LHCN-M2 (cell line): ENCODE results near the gene APCDD1. TPM values are rescaled to one million over a fixed set of nuclear protein-coding genes. Genes with fewer than 3 reads are reported as not detected.

Experiments
- DNase-seq: peaks from one replicate; pipeline ENCODE4 v3.0.0-alpha.2; 2012; ENCODE audit warnings: low read depth
- total RNA-seq: library from RNA; depleted of rRNA; stranded (reverse); fragments of >200 nt; gene quantifications from 2 replicates; pipeline ENCODE4 v1.2.3, GENCODE V29; 2014

APCDD1 gene
- total RNA-seq, 1 experiment from 2014 or later, result 8.2 TPM

DNA sequence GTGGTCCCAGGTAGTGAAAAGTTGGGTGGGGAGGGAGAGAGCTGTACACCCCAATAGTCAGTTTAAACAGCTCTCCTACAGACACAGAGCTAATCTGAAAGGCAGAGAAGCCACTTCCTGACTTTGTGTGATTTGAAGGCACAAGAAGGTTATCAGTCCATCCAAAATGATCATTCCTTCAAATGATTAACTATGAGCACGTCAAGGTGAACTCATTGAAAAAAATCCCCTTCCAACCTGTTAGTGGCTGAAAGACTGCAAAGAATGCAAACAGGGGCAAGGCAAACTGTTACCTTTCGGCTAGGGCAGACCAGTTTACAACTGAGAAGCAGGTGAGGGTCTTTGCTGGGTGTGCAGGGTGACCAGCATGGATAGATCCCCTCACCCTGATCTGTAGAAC lies 22.8 kb upstream of the APCDD1 start:
- DNase-seq, result no peak

DNA sequence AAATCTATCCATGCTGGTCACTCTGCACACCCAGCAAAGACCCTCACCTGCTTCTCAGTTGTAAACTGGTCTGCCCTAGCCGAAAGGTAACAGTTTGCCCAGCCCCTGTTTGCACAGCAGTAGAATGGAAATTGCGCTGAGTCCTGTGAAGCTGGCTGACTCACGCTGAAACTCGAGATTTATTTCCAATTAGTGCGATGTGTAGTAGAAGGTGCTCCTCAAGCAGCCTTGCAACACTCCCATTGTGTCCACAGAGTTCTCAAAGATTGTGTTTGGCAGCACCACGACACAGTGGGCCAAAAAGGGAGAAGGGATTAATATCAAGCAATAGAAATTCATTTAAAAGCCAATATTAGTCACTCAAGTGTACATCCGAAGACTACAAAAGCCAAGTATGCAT lies 21.7 kb upstream of the APCDD1 start:
- DNase-seq, result no peak

DNA sequence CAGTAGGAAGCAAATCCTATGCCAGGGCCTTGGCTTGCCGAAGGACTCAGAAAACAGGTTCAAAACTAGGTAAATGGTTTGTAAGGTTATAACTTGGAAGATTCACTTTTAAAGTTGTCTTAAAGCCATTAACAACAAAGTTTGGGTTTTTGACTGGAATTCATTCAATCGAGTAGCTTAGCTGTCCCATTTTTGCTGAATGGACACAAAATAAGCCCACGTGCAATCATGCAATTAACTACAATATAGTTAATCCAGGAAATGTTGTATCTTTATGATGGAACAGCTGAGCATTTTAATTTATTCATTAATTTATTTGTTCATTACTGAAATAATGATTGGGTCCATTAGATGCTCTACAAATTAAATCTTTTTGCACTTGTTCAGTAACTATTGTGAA lies 18.3 kb upstream of the APCDD1 start:
- no peak for DNase-seq

DNA sequence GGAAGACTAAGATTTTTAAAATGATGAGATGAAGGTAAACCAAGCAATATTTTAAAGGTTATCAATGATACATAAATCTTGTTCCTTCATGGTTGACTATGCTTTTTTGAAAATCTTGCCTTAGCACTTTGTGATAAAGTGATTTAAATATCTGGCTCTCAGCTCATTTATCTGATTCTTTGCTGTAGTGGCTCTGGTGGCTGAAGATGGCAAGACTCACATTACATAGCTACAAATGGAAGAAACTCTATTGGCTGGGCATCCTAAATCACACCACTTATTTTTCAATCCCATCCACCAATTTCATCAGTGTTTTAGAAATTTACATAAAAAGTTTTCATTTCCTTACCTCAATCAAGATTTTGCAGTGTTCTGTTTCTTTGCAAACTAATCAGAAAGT lies 16.6 kb upstream of the APCDD1 start:
- no peak for DNase-seq

DNA sequence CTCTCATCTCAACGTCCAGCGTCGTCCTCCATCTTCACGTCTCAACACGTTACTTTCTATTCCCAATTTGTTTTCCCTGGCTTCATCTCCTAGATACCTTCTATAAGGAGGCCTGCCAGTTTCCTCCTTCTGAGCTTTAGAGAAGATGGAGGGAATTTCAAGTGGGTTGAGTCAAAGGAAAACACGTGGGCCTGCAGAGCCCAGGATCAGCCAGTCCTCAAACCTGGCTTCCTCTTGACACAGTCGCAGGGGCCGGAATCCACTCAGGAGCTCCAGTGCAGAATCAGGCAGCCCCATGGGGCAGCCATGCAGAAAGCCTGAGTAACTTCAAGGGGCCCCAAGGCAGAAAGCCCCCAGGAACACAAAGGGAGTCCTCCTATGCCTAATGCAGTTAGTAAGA lies 14.5 kb upstream of the APCDD1 start:
- no peak for DNase-seq

DNA sequence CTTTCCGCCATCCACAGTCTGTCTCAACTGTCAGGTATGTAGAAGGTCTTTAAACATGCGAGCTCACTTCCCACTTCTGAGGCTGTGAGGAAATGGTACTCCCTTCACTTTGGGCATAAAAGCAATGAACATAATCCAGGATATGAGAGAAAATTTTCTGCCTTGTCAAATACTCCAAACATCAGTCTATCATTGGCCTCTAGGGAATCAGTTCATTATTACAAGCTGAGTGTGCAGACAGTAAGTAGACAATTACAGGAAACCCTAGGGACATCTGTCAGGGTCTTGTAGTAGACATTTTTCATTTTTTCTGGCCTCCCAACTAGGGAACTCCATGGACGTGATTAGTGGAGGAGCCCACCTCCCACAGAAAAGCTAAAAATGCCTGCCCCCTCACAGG lies 13.6 kb upstream of the APCDD1 start:
- no peak for DNase-seq

DNA sequence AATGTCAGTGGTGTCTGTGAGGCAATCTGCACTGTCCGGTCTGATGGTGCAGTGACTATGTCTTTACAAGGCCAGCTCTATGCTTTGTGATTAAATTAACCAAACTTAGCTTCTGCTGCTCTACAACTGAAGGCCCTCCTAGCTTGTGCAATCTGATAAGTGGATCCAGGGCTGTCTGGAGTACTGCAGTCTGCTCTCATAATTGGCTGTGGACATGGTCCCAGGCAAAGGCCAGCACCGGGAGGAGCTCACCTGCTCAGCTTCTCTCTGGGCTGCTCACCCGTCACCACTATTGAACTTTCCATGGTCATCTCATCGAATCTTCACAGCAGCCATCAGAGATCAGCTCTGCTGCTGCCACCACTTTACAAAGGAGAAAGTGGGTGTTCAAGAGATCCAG lies 13.0 kb upstream of the APCDD1 start:
- DNase-seq, result no peak

DNA sequence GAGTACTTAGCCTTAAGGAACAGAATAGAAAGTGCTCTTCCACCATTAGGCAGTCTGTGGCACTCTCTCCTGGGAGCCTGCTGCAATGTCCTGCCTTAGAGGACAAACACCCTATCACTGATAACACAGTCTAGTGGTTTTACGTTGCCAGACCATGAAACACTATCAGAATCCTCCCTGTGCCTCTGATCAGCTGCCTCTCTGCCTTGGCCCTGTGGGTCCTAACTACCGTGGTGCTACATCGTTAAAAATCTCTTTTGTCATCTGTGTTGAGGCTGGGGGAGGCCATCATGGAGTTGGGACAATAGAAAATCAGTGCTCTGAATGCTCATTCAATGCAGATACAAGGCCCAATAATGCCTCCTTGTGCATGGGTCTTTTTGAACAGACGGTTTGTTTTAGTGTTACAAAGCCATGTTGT lies 11.9 kb upstream of the APCDD1 start:
- no peak for DNase-seq

DNA sequence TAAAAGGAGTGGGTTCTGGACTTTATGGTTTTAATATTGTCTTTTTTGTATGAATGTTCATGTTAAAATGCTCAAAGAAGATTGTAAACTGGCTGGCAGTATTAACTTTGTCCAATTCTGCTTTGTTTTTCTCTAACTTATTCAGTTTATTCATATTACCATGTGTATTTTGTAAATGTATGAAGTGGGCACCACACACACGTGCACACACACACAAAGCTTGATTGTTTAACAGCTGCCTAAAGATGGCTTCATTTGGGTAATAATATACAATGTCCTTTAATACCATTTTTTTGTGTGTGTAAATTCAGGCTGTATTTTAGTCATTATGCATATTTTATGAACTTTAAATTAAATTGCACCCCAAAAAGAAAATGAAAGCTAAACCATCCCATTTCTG lies 11.4 kb upstream of the APCDD1 start:
- DNase-seq, result no peak

DNA sequence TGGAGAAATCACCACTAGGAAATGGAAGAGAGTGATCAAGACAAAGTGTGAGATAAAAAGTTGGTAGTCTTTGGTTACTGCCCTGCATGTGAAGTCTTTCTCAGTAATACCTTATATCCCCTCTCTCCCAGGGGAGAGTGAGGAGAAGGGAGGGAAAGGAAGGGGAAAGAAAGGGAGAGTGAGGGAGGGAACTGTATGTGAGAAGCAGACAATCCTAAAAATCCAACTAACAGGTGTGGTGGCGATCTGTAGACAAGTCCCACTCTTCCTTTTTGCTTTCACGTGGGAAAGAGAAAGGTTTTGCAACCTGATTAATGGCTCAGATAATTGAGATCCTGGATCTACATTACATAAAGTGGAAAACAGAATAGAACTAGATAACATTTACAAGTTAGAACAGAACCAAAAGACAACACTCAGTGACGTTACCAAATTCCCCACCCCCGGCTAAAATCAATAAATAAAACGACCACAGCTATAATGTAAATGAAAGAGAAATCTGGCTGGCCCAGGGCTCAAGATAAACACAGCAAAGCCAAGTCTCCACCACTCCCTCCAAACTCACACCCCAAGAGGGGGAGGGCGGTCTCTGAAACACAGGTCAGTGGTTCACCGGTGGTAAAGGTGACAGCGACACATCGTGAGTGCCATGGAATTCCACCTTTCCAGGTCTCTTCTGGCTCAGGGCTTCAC lies 10.0 kb upstream of the APCDD1 start:
- DNase-seq, result no peak

DNA sequence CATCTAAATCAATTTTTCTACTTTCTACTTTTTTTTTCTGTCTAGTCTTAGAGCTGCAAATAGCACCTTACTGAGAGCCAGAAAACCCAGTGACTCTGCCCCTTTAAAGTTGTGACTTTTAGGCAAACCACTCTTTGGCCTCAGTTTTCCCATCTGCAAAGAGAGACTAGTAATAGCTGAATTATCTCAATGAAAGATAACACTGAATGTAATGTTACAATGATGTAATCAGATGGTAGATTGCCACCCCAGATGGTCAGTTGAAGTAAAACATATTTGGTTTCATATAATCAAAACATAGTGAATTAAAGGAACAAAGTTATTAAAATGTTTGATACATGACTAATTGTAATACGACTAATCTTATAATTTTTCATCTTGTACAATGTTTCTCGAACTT lies 5.0 kb upstream of the APCDD1 start:
- peak; percentile 34 for DNase-seq

DNA sequence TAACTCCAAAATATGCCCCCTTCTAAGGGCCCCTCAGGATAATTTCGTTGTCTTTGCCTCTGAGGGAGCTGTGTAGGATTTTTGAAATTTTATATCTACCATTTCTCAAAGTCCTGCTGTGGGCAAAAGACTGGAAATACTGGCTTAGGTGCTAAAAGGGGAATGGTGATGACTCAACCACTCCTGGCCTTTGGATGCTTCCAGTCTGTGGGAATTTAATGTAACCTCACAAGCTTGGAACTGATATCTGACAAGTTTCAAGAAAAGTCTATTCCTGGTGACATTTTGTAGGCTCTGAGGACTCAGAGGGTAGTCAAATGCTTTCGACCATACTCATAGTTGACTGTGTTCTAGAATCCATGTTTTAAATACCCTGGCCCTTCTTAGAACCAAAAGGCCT lies 3.4 kb upstream of the APCDD1 start:
- DNase-seq, result no peak

DNA sequence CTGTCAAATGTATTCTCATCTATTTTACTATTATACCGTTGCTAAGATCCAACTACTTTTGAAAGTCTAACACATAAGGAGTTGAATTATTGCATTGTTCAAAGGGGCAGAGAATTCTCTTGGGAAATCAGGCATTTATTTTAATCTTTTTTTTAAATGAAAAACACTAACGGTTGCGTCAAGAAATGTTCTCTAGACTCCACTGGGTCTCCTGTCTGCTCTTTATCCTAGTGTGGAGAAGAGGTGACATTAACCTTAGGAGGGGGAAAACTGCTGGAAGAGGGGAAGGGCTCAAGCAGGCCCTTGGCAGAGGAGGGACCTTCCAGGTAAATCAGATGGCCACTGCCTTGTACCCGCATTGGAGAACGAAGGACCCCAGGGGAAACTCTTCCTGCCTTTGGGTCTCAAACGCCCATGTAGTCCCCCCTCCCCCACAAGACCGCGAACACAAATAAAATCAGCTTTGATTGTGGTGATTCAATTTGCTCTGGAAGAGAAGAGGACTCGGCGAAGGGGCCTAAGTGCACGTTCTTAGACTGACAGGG lies 1.1 kb upstream of the APCDD1 start:
- DNase-seq, result no peak

DNA sequence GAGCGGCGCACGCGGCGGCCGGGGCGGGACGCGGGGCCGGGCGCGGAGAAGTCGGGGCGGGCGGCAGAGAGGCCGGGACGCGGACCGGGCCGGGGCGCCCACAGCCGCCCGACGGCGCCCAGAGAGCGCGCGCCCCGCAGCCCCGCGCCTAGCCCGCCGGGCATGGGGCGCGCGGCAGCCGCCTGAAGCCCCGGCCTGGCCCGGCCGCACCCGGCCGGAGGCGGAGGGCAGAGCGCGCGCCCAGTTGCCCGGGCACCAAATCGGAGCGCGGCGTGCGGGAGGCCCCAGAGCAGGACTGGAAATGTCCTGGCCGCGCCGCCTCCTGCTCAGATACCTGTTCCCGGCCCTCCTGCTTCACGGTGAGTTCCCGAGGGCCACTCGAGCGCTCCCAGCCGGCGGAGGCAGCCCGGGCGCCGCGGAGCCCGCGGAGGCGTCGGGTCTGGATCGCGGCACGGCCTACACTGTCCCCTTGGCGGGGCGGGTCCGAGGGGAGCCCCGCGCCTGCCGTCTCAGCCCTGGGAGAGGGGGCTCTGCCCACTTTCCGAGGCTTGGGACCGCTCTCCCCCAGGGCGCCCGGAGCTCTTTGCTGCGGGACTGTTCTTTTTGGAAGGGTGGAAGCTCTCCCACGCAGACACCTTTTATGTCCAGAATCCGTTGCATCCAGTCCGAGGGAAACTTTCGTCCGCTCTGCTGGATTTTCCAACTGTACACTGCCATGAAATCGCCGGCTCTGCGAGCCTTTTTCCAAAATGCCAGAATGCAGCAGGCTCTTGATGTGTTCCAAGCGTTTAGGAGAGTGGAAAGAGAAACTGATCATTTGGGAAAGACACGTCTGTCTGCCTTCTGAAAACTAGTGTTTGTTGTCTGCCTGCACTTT lies 484 bp downstream of the APCDD1 start:
- DNase-seq, result no peak

DNA sequence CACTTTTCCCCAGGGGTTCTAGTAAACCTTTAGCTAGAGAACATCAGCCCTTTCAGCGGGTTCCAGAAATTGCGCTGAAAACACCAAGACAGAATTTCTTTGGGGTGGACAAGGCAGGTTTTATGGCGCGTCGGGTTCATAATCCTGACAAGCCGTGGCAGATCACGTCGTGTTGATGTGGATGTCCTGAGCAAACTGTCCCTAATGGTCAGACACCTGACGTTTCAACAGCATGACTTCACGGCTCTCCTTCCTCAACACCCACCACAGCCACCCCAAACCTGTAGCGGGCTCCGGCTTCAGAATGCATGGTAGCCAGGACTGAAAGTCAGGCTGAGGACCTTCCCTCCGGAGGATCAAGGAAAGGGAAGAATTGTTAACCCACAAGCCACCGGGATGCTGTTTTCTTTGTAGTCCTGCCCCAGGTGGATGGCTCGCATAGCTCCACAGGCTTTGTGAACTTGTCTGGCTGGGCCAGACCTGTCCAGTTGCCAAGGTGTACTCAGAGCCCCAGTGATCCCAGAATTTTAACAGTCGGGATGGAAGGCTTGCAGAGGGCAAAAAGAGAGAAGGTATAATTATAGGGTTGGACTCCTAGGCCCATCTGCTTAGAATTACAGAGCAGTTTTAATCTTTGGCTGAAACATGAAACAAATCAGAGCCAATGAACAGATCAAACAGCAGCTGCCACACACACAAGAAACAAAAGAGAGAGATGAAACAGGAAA lies 1.5 kb downstream of the APCDD1 start:
- DNase-seq, result no peak

DNA sequence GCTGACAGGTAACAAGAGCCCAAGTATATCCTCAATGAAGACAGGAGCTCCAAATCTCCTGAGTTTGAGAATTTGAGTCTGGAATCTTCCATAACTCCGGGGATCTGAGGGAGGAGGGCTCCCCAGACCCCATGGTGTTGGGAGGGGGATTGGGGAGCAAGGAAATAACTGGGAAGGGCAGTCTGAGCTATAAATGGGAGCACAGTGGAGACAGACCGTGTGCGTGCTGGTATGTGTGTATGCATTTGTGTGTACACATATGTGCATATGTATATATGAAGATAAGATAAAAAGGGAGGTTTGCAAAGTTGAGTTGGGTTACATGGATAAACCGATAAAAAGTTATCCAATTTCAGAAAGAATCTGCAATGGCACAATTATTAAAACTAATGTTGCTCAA lies 2.3 kb downstream of the APCDD1 start:
- DNase-seq, result no peak

DNA sequence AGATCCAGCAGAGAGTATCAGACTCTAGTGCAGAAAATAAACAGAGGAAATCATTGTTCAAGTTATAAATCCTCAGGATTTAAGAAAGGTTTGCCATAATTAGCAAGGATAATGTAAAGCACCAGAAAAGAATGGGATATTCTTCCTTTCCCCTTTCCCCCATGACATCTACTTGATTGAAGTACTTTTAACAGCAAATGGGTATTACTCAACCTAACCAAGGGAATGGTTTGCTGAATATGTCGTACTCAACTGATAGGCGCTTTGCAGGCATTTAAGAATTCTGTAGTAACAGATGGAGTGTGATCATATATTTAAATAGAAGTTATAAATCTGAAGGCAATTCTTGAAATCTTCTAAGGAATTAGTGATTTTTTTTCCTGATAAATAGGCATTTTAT lies 2.7 kb downstream of the APCDD1 start:
- no peak for DNase-seq

DNA sequence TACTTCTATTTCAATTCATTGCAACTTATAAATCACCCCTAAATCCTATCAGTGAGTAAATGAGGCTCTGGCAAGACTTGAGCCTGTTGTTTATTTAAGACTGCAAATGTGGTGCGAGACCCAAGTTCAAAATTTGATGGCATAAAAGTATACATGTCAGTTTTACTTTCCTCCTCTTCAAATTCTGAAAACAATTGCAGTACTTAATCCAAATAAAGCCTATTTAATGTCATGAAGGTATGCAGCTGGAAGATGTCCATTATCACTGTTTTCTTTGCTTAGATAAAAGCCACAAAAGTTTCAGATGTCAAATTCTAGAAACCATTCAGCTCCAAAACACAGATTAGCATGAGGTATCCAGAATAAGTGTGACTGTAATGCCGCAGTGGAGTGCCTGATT lies 3.3 kb downstream of the APCDD1 start:
- DNase-seq, result no peak

DNA sequence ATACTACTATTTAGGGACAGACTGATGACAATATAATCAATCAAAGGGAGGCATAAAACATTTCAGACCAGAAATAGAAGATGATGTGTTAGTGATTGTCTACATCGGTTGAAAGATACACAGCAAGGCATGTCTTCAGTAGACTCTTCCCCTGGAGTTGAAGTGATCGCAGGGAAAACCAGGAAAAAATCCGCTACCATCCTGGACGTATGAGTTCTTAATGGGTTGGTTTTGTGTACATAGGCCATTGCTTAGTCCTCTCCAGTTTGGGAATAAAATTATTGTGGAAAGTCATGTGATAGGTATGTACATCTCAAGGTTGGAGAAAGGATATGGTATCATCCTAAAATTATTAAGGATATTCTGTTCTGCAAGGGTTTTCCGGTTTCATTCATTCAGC lies 4.3 kb downstream of the APCDD1 start:
- DNase-seq, result no peak

DNA sequence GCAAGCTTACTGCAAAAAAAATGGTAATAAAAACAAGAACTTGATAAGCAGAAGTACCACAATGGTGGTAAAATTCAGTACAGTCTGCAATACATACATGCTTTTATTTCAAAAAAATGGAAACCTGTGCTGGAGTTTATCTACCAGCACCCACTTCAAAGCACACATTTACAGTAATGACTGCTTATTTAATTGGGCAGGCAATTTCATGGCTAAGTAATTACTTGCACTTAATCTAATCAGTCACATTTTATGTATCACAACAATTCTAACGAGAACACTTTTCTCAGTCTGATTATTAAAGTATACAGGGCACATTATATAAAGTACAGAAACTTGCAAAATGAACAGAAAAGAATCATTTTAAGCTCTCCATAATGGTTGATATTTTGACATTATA lies 5.2 kb downstream of the APCDD1 start:
- DNase-seq, result no peak

DNA sequence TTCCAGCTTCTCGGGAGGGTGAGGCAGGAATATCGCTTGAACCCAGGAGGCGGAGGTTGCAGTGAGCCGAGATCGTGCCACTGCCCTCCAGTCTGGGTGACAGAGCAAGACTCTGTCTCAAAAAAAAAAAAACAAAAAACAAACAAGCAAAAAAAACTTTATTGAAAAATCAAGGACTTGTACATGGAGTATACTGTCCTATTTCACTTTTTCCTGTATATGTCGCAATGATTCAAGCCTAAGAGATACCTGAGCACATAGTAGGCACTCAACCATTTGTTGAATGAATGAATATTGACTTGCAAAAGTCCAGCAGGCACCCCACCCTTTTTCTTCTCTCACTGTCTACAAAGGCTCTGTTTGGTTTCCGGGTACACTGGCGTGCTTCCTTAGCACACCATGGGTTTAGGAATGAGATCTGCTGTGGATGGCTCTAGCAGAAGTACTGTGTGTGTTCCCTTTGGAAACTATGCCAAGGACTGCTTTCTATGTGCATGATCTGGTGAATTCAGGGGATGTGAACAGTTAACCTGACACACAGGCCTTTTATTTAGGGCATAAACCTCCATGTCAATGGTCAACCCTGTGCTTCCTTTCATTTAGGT lies 6.1 kb downstream of the APCDD1 start:
- no peak for DNase-seq

DNA sequence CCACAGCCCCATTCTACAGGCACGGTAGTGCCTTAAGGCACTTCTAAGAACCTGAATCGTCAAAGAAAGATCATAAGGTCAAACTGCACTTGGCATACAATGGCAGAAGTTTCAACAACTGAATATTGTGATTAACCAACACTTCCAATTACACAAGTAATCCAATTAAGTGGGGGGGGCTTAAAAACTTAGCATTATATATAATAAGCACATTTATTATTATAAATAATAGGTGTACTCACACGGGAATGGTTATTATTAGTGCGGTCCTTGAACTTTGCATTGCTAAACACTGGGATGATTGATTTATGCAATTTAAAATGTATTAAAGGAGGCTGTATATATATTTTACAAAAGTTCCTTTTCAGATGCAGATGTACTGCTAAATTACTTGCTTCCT lies 7.6 kb downstream of the APCDD1 start:
- DNase-seq, result no peak
